GM19463 (cell line): Measurements from ENCODE around the gene SCARB1.

Experiments used
- ATAC-seq: cut with Tn5 transposase; IDR thresholded peaks from one replicate; pipeline ENCODE4 v1.9.1; 2021; ENCODE audit warnings: mild to moderate bottlenecking, moderate library complexity; ENCODE audit not compliant: unreplicated experiment

The SCARB1 gene

DNA sequence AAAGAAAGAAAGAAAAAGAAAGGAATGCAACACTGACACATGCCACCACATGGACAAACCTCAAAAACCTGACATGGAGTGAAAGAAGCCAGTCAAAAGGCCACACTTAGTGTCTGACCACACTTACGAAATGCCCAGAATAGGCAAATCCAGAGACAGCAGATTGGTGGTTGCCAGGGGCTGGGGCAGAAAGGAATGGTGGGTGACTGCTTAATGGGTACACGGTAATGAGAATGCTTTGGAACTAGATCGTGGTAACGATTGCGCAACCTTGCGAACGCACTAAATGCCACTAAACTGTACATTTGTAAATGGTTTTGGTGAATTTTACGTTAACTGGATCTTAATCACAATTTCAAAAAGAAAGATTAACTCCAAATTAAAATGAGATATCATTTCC is 39.5 kb downstream of the SCARB1 start:
- ATAC-seq, result no peak

DNA sequence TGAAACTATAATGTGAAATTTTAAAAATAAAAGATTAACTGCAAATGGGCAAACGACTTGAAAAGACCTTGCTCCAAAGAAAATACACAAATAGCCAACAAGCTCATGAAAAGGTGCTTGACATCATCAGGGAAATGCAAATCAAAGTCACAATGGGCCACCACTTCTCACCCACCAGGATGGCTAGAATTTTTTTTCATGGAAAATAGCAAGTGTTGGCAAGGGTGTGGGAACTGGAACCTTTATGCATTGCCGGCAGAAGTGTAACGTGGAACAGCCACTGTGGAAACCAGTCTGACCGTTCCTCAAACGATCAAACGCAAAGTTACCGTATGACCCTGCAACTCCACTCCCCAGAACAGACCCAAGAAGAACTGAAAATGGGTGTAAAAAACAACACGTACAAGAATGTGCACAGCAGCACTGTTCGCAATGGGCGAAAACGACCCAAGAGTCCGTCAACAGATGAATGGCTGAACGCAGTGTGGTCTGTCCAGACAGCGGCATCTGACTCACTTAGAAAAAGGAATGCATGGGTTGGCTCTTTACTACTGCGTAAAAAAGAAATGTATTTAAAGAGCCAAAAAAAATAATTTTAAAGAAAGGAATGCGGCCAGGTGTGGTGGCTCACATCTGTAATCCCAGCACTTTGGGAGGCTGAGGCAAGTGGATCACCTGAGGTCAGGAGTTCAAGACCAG is 40.2 kb downstream of the SCARB1 start:
- no peak for ATAC-seq

DNA sequence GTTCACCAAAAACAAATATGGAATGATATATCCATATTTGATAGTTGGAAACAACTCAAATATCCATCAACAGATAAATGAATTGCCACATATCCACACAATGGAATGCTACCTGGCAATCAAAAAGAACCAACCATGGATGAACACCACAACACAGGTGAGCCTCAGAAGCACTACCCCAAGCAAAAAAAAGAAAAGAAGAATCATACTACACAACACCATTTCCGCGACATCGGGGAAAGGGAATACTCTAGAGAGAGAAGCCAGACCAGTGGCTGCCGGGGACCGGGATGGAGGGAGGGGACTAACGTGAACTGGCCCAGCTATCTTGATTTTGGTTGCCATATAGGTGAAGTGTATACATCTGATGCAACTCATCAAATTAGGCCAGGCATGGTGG is 41.4 kb downstream of the SCARB1 start:
- no peak for ATAC-seq

DNA sequence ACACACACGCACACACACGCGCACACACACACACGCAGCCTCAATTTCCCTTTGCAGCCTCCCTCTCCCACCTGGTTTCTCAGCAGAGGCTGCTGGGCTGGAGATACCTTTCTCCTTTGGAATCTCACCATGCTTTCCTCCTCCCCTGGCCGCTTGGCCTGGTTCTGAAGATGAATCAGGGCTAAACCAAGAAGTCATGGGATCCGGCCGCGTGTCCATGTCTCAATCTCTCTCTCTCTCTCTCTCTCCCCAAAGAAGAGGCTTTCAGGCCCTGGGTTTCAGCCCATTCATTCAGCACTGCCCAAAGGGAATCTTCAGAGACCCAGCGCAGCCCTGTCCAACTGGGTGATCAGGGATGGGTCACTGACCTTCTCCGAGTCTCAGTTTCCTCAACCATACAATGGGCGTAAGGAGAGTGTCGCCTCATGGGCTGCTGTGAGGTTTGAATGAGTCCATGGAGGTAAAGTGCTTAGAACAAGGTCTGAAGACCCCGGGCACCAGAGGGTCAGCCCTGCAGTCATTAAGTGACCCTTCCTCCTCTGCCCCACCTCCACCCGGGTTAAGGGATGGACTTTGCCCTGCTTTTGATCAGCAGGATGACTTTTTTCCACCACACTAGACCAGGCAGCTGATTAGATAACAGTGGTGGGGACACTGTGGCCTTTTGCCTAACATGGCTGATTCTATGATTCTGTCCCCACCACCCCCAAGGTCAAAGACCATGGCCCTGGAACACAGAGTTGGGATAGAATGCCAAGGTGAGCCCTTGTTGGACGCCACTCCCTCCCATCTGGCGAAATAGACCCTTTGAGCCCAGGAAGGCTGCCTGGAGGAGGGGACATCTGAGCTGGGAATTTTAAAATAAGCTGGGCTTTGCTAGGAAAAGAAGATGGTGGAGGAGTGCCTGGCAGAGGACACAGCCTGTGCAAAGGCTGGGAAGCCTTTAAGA is 42.1 kb downstream of the SCARB1 start:
- no peak for ATAC-seq

DNA sequence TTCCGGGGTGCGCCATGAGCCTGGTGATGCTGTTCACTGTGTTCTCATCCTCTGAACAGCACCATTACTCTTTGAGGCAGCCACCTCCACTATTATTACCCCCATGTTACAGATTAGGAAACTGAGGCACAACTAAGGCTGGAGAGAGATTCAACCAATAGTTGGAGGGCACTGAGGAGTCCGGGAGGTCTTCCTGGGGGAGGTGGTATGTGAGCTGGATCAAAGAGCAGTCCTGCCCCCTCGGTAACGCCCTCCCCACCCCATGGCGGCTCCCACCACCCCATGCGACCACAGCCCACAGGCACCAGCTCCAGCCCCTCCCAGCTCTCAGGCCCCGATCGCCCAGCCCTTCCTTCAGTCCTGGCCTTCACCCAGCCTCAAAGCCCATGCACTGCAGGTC is 43.5 kb downstream of the SCARB1 start:
- no peak for ATAC-seq

DNA sequence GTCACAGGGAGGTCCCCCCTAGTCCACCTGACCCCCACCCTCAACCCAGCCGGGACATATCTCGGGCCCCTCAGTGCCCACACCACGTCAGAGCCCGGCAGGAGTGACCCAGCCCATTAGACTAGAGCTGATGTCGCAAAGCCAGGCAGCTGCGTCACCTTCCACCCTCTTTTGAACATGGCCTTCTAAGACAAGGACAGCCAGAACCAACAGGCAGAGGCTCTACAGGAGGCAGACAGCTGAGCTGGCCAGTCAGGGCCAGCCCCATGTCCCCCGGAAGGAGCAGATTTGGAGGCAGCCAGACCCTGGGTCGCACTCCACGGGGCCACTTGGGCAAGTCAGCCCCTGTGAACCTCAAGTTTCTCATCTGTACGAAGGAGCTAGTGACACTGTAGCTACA is 44.1 kb downstream of the SCARB1 start:
- ATAC-seq, result no peak

DNA sequence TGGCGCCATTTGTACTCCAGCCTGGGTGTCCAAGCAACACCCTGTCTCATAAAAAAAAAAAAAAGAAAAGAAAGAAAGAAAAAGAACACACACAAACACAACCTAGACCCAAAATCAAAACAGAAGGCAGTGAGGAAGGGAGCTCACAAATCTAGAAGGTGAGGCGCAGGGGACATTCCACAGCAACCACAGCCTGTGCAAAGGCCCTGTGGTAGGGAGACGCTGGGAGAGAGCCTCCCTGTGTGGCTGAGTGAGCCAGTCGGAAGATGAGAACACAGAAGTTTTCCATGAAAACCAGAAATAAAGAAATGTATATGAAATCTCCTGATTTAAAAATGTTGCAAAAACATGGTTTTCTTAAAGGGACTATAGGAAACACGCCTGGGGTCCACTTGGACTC is 44.6 kb downstream of the SCARB1 start:
- ATAC-seq, result no peak

DNA sequence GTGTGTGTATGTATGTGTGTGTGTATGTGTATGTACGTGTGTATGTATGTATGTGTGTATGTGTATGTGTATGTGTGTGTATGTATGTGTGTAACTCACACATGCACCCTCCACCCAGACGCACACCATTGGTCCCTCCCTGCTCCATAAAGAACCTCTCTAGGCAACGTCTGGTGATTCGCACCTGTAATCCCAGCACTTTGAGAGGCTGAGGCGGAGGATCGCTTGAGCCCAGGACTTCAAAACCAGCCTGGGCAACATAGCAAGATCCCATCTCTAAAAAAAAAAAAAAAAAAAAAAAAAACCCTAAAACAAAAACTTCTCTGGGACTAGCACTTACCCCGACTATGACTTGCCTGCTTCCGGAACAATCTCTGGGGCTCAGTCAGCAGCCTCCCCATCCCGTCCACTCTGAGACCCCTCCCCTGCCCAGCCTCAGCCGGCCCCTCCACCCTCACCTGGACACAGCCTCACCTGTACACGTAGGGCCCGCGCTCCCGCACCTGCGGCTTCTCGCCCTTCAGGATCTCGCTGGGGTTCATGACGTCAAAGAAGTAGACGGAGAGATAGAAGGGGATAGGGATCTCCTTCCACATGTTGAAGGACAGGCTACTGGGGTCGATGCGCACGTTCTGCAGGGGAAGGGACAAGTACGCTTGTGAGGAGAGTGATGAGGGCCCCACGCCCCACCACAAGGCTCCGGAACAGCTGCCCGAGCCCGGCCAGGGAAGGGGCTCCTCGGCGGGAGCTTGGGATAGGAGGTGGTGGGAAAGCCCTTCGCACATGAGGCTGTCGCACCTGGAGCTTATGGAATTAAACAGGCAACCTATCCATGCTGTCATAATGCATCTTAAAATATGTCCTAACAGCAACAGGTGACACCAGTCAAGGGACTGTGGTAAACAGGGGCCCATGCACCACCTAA is 46.3 kb downstream of the SCARB1 start:
- no peak for ATAC-seq

DNA sequence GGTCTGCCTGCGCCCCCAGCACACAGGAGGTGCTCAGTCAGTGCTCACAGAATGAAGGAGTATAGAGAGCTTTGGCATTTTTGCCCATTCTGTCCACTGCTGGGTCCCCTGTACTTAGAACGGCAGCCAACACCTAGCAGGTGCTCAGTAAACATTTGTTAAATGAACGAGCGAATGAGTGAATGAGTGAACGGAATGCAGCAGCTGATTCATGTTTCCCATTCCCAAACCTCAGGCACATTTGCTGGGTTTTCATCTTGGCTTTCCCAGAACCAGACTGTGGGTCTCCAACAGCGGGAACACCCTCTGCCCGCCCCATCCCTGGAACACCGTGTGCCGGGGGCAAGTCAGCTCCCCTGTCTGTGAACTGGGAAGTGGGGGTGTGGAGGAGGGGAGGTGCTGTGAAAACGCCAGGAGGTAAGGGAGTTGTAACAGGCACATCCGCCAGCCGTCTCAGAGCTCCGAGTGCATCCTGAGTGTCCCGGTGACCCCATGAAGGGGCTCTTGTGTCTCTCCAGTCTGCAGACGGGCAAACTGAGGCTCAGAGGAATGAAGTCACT is 47.3 kb downstream of the SCARB1 start:
- no peak for ATAC-seq

DNA sequence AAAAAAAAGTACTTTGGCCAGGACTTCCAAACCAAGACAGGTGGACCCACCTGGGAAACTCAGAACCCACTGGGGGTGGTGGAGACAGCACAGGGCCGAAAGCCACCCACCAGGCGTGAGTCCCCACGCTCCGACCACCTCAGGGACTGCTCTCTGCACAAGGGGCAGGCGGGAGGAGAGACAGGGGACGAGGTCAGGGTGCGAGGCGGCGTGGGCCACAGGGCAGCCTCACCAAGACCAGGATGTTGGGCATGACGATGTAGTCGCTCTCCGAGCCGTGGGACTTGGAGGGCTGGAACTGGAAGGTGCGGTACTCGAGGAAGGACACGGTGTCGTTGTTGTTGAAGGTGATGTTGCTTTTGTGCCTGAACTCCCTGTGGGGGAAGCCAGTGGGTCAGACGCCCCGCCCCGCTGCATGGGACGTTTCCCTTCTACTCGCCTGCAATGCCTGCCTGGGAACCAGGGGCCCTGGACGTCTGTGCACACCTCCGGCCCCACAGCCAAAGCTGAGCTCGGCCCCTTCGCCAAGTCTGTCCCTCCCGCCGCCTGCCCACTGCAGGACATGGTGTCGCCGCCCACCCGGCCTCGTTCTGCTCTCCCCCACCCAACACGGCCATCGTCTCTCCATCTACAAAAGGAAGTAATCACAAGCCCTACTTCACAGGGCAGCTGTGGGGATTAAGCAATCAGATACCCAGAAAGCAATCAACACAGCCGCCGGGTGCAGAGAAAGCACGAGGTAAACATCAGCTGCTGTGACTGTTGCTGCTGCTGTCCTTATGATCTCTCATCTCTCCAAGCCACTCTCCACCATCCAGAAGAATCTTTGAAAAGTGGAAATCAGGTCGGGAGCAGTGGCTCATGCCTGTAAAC is 48.7 kb downstream of the SCARB1 start:
- no peak for ATAC-seq

DNA sequence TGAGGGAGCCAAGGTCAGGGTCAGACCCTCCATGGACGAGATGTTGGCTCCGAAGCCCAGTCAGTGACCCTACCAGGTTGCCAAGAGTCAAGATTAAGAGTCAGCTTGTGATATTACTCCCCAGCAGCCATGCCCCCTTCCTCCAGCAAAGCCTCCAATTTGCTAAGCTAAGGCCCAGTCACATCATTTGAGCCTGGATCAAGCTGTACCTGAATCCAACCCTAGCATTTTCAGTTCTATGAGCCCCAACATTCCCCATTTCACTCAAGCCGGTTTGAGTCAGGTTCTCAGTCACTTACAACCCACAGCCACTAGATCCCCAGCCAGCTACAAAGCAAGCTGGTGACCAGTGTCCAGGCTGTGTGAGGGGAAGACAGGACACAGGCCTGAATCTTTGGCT is 49.9 kb downstream of the SCARB1 start:
- ATAC-seq, result no peak

DNA sequence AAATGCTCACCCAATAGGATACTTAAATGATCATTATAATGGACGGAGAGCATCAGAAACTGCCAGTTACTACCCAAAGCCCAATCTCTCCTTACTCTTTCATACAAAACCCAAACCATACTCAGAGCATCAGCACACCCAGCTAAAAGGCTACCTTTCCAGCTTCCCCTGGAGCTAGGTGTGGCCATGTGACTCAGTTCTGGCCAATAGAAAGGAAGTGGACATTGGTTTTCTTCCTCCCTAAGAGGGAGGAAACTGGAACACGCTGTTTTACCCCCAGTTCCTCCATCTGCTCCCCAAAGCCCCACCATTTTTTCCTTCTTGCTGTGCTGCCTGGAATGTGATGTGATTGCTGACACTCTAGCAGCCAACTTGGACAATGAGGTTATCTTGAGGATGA is 50.7 kb downstream of the SCARB1 start:
- no peak for ATAC-seq

DNA sequence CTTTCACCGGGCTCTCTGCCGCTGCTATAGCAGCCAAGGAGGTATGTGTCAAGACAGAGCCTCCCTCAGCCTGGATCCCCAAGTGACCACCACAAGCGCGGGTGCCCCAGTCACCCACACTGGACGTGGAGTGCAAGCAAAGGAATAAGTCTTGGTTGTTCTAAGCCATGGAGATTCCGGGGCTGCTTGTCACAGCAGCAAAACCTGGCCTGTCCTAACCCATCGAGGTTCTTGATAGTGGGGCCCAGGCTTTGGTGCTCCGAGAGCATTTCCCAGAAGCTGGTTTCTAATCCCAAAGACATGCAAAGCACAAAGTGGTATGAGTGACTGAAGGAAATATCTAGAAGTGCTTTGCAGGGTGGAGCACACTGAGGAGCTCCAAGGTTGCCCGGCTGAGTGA is 51.3 kb downstream of the SCARB1 start:
- ATAC-seq, result no peak

DNA sequence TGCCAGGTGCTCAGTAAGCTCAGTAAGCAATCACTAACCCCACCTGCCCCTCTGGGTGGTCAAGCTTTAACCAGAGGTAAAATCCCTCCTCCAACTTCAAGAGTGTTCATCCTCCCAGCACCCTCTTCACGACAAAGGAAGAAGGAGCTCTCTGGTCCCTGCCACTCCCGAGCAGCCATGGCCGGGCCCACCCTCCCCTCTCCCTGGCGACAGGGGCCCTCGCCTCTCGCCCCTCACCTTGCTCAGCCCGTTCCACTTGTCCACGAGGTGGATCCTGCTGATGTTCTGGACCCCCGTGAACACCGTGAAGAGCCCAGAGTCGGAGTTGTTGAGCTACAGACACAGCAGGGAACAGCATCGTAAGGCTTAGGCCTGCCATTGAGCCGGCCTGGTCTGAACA is 52.0 kb downstream of the SCARB1 start:
- no peak for ATAC-seq

DNA sequence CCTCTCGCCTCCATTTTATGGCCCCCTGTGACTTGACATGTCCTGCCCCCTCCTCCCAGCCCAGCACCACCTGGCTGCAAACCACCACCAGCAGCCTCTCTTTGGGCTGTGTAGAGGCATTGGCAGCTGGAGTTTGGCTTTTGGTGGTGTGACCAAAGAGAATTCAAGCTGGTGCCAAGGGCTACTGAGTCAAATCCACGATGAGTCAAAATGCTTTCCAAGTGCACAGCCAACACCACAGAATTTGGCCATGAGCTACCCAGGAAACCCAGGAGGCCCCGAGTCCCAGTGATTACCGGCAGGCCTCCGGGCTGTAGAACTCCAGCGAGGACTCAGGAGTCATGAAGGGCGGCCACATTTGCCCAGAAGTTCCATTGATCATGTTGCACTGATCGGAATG is 53.8 kb downstream of the SCARB1 start:
- no peak for ATAC-seq

DNA sequence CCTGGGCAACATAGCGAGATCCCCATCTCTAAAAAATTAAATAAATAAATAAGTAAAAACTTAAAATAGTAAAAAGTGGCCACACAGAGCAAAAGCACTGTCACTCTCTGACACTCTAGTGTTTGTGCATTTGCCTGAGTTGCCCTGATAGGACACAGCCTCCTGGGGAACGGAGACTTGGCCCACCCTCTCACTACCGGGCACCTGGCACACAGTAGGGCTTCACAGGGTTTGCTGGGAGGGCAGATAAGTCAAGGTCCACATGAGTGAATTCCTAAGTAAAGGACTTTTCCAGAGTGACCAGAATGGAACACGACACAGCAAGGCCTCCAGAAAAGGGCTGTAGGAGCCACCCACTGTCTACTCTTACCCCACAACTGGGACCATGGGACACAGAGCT is 54.3 kb downstream of the SCARB1 start:
- ATAC-seq, result no peak

DNA sequence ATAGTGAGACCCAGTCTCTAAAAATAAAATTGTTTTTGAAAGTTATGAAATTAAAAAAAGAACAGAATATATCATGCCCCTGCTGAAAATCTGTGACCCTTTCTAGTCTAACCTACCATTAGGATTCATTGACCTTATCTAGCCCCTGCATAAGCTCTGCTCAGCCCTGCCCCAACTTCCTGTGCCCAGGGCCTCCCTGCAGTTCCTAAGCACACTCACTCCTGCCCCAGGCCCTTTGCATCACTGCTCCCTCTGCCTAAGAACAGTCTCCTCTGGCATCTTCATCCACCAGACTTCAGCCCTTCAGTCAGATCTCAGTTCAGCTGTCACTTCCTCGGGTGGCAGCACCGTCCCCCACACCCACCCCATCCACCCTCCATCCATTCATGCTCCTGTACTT is 55.4 kb downstream of the SCARB1 start:
- ATAC-seq, result no peak

DNA sequence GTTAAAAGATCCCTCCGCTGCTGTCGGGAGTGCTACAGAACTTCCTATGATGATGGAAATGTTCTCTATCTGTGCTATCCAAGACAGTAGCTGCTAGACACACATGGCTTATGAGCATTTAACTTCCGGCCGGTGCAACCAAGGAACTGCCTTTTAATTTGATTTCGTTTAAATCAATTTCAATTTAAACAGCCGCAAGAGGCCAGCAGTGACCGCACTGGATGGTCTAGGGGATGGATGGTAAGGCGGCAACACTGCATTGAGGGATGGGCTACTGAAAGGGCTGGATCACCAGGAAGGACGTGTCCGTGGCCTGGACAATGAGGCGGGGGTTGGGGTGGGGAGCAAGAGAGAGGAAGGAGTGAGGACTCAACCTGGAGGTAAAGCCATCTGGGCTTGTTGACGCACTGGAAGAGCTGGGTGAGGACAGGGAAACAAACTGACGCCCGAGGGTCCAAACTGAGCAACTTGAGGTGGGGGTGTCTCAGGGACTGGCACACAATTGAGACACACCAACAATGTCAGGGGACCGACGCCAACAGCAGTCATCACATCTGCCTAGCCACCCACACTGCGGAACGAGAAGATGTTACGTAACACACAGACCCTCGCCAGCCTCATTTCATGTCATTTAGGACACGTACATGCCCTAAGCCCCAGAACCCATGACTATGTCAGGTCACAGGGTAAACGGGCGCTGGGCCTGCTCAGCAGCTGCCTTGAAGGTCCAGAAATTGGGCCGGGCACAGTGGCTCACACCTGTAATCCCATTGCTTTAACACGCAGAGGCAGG is 57.6 kb downstream of the SCARB1 start:
- no peak for ATAC-seq

DNA sequence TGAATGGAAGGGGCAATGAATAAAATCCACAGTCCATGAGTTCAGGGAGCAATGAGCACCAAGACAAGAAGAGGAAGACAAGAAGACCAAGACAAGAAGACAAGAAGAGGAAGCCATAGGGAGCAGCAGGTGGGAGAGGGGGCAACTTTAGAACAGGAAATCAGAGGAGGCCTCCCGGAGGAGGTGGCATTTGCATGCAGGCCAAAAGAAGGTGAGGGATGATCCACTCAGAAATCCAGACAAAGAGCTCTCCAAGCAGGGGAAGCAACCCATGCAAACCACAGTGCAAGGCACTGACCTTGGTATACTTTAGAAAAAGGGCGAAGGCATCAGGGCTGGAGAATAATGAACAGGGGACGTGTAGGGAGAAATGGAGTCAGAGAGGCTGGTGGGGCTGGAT is 58.6 kb downstream of the SCARB1 start:
- ATAC-seq, result no peak
